ENCODE measurements around the gene CDH23.

GRCh38 chr10:71553432-71553831 lies 156.7 kb downstream of the CDH23 start:
- TF ChIP-seq CTCF (IDR thresholded peaks at IDR 0.05) (no peak), POLR2A (IDR thresholded peaks at IDR 0.05) (no peak)
